OCI-LY7 (cell line): Measurements from ENCODE around the gene RNF146.

Experiments used
- CTCF ChIP-seq: fragments of 200-600 bp; sonication (generic); conservative IDR thresholded peaks from 2 replicates; pipeline ENCODE4 v1.5.1; 2014; ENCODE audit warnings: mild to moderate bottlenecking, antibody characterized with exemption, low read length, moderate library complexity, mixed read lengths
- EZH2phosphoT487 ChIP-seq: fragments of 200-600 bp; sonication (generic); IDR thresholded peaks from 2 replicates; pipeline ENCODE4 v1.6.1; 2018; ENCODE audit warnings: low read depth, borderline replicate concordance, mild to moderate bottlenecking, mixed run types, antibody characterized with exemption, low read length, moderate library complexity, mixed read lengths

GRCh38 chr6:127288705-127289104 lies 22.0 kb downstream of the RNF146 start:
- TF ChIP-seq CTCF (no peak), EZH2phosphoT487 (no peak)
